M059J (cell line): ENCODE measurements around the gene SLC16A3. TPM values are rescaled to one million over a fixed set of nuclear protein-coding genes. Genes with fewer than 3 reads are reported as not detected.
"Not testable (repeated sequence)": the region's sequence is repeated elsewhere in the genome, so short reads cannot be mapped to it uniquely, and the experiment has no call there.

ENCODE experiments used
- DNase-seq: peaks from one replicate; pipeline ENCODE4 v3.0.0-alpha.2; 2012; ENCODE audit warnings: low read depth
- total RNA-seq: library from RNA; depleted of rRNA; stranded (reverse); fragments of >200 nt; shearing (Covaris generic); gene quantifications from 2 replicates; pipeline ENCODE4 v1.2.3, GENCODE V29; 2014

Gene SLC16A3
- total RNA-seq, 1 experiment from 2014 or later = 84.8 TPM

- peak; percentile 89 for DNase-seq
Measured at GRCh38 chr17:82204831-82205719, 23.8 kb upstream of the SLC16A3 start.

- peak; percentile 87 for DNase-seq
Measured at GRCh38 chr17:82205720-82206508, 22.9 kb upstream of the SLC16A3 start.

- not testable (repeated sequence) for DNase-seq
Measured at GRCh38 chr17:82210655-82211054, 18.2 kb upstream of the SLC16A3 start.

GRCh38 chr17:82212331-82213250 is 16.3 kb upstream of the SLC16A3 start, which contains the start of gene CCDC57:
Gene CCDC57, minus strand, starts transcription at chr17:82212842. Its CDS starts 10,898 bp downstream, at chr17:82201944.
- peak; percentile 74 for DNase-seq

- peak; percentile 80 for DNase-seq
Measured at GRCh38 chr17:82213251-82214011, 15.4 kb upstream of the SLC16A3 start.

- no peak for DNase-seq
Measured at GRCh38 chr17:82214012-82214628, 14.7 kb upstream of the SLC16A3 start.

- DNase-seq = no peak
Measured at GRCh38 chr17:82215095-82215971, 13.5 kb upstream of the SLC16A3 start.

GRCh38 chr17:82215972-82216300 is 12.9 kb upstream of the SLC16A3 start:
- DNase-seq = no peak

GRCh38 chr17:82216301-82217119 is 12.3 kb upstream of the SLC16A3 start:
- peak; percentile 98 for DNase-seq

- DNase-seq = peak; percentile 89
Measured at GRCh38 chr17:82217120-82217529, 11.7 kb upstream of the SLC16A3 start.

GRCh38 chr17:82217530-82218204 is 11.2 kb upstream of the SLC16A3 start:
- peak; percentile 97 for DNase-seq

GRCh38 chr17:82218349-82219075 is 10.3 kb upstream of the SLC16A3 start:
- DNase-seq = no peak

- no peak for DNase-seq
Measured at GRCh38 chr17:82219083-82219482, 9.8 kb upstream of the SLC16A3 start.

GRCh38 chr17:82219753-82220709 is 8.8 kb upstream of the SLC16A3 start:
- no peak for DNase-seq

- DNase-seq = no peak
Measured at GRCh38 chr17:82221341-82221902, 7.4 kb upstream of the SLC16A3 start.

GRCh38 chr17:82222816-82223215 is 6.0 kb upstream of the SLC16A3 start:
- no peak for DNase-seq
